PC-3 (cell line): Measurements from ENCODE around the gene BZW1. TPM values are rescaled to one million over a fixed set of nuclear protein-coding genes. Genes with fewer than 3 reads are reported as not detected.

ENCODE experiments used
- ATAC-seq: fragments of 200-7000 bp; cut with Tn5 transposase; 2 replicates; pipeline ENCODE4 v1.9.1; 2020; ENCODE audit warnings: mild to moderate bottlenecking, moderate library complexity
- BruUV-seq: library from RNA; stranded (reverse); fragments of 400-500 nt; replicated peaks from 2 replicates; lab custom pipeline; 2021; lab: Mats Ljungman, UMichigan
- CTCF ChIA-PET: fragments of 300-600 bp; sonication (Branson Sonifier 250); formaldehyde crosslinking; loops from one replicate; lab custom pipeline; 2022; ENCODE audit warnings: antibody characterized with exemption; lab: Charles Lee
- POLR2A ChIA-PET: fragments of 300-600 bp; sonication (Branson Sonifier 250); formaldehyde crosslinking; loops from one replicate; lab custom pipeline; 2022; ENCODE audit warnings: antibody characterized with exemption; ENCODE audit not compliant: unreplicated experiment; lab: Charles Lee
- DNase-seq: peaks from one replicate; pipeline ENCODE4 v3.0.0-alpha.2; 2015
- H2AFZ ChIP-seq: fragments of 300-600 bp; sonication (generic); 2 replicates; pipeline ENCODE4 v1.6.0; 2016; ENCODE audit warnings: antibody characterized with exemption, low read length
- H3F3A ChIP-seq: fragments of 300-600 bp; sonication (generic); one replicate; pipeline ENCODE4 v1.6.0; 2017; ENCODE audit warnings: antibody characterized with exemption, low read length, control low read depth, mild to moderate bottlenecking; ENCODE audit not compliant: unreplicated experiment
- H3K27ac ChIP-seq: fragments of 300-600 bp; sonication (generic); 2 replicates; pipeline ENCODE4 v1.5.1; 2016; ENCODE audit warnings: mild to moderate bottlenecking, low read length
- H3K27me3 ChIP-seq: fragments of 300-600 bp; sonication (generic); 2 replicates; pipeline ENCODE4 v1.6.1; 2016; ENCODE audit warnings: low read length, mixed read lengths
- H3K36me3 ChIP-seq: fragments of 300-600 bp; sonication (generic); 2 replicates; pipeline ENCODE4 v1.6.1; 2016; ENCODE audit warnings: low read depth, mixed run types, low read length, mixed read lengths
- H3K4me1 ChIP-seq: fragments of 300-600 bp; sonication (generic); 2 replicates; pipeline ENCODE4 v1.5.1; 2016; ENCODE audit warnings: low read length; ENCODE audit not compliant: insufficient read depth
- H3K4me2 ChIP-seq: fragments of 300-600 bp; sonication (generic); 2 replicates; pipeline ENCODE4 v1.6.0; 2016; ENCODE audit warnings: low read length
- H3K4me3 ChIP-seq: fragments of 300-600 bp; sonication (generic); 2 replicates; pipeline ENCODE4 v1.5.1; 2016; ENCODE audit warnings: mild to moderate bottlenecking, low read length, mixed read lengths
- H3K79me2 ChIP-seq: fragments of 300-600 bp; sonication (generic); 2 replicates; pipeline ENCODE4 v1.6.1; 2017; ENCODE audit warnings: low read length, mixed read lengths
- H3K9ac ChIP-seq: fragments of 300-600 bp; sonication (generic); 2 replicates; pipeline ENCODE4 v1.6.0; 2016; ENCODE audit warnings: mild to moderate bottlenecking, low read length
- H3K9me2 ChIP-seq: fragments of 300-600 bp; sonication (generic); replicated peaks from 2 replicates; pipeline ENCODE4 v1.6.1; 2016; ENCODE audit warnings: mixed run types, low read length, mixed read lengths
- H3K9me3 ChIP-seq: fragments of 300-600 bp; sonication (generic); 2 replicates; pipeline ENCODE4 v1.6.1; 2016; ENCODE audit warnings: low read length, mixed read lengths
- H4K20me1 ChIP-seq: fragments of 300-600 bp; sonication (generic); 2 replicates; pipeline ENCODE4 v1.6.1; 2016; ENCODE audit warnings: low read length, mixed read lengths
- CTCF ChIP-seq: fragments of 300-600 bp; sonication (generic); conservative IDR thresholded peaks from 2 replicates; pipeline ENCODE4 v1.5.1; 2017; ENCODE audit warnings: antibody characterized with exemption, low read depth, mild to moderate bottlenecking, low read length
- EZH2 ChIP-seq: fragments of 300-600 bp; sonication (generic); IDR thresholded peaks from one replicate; pipeline ENCODE4 v1.6.1; 2017; ENCODE audit warnings: antibody characterized with exemption, mild to moderate bottlenecking, low read length; ENCODE audit not compliant: unreplicated experiment
- EZH2phosphoT487 ChIP-seq: fragments of 300-600 bp; sonication (generic); IDR thresholded peaks from 2 replicates; pipeline ENCODE4 v1.6.1; 2018; ENCODE audit warnings: mild to moderate bottlenecking, antibody characterized with exemption, low read length, borderline replicate concordance
- intact Hi-C: fragments of 100-400 bp; cut with micrococcal nuclease; formaldehyde crosslinking; loops from 2 replicates; pipeline ENCODE4 v1.9.0; 2023
- total RNA-seq: library from RNA; depleted of rRNA; stranded (reverse); fragments of >200 nt; gene quantifications from 2 replicates; pipeline ENCODE4 v1.2.3, GENCODE V29; 2014

BZW1 gene
- total RNA-seq, 1 experiment from 2014 or later: 626 TPM

GRCh38 chr2:200787351-200788120 is 24.2 kb upstream of the BZW1 start:
- Histone ChIP-seq H3K9me2 (no peaks in the 10 kb centered on the region), H3K27me3 (no peaks in the 10 kb centered on the region), H3K9me3 (no peaks in the 10 kb centered on the region), H3K9ac (peak overlapping the region; percentile 91), H3K4me1 (peaks cover 61% of the 10 kb centered on the region), H3F3A (peaks cover 18% of the 10 kb centered on the region), H3K79me2 (no peaks in the 10 kb centered on the region), H3K4me3 (peak overlapping the region; percentile 50), H3K27ac (peak overlapping the region; percentile 98), H2AFZ (no peak overlapping the region), H3K4me2 (peak overlapping the region; percentile 81), H4K20me1 (no peaks in the 10 kb centered on the region), H3K36me3 (no peaks in the 10 kb centered on the region)
- intact Hi-C loops: loop anchor here (1.0 to 2.0 kb wide), 4 partner anchors 22 to 74 kb away; no protein-coding TSS in a partner anchor
- CTCF ChIA-PET: interaction anchor here (0.6 kb wide), 1 partner anchor 24 kb away, joined by 3 read pairs; the partner anchor contains the start of gene BZW1
- no TSS peak for BruUV-seq
- POLR2A ChIA-PET: no interaction called here
- TF ChIP-seq EZH2phosphoT487 (no peak), CTCF (no peak), EZH2 (no peak)
- DNase-seq (peak; percentile 96), ATAC-seq (peak; percentile 66)

- no peaks in the 10 kb centered on the region for H4K20me1 ChIP-seq
- no peaks in the 10 kb centered on the region for H3K9me3 ChIP-seq
- H3F3A ChIP-seq: peaks cover 18% of the 10 kb centered on the region
- H3K27me3 ChIP-seq: no peaks in the 10 kb centered on the region
- TF ChIP-seq EZH2 (no peak), CTCF (no peak), EZH2phosphoT487 (no peak)
- H3K9me2 ChIP-seq: no peaks in the 10 kb centered on the region
- peak overlapping the region; percentile 91 for H3K9ac ChIP-seq
- peak overlapping the region; percentile 81 for H3K4me2 ChIP-seq
- H3K27ac ChIP-seq: peak overlapping the region; percentile 98
- no peak overlapping the region for H2AFZ ChIP-seq
- H3K36me3 ChIP-seq: no peaks in the 10 kb centered on the region
- intact Hi-C loops: loop anchor here (1.0 kb wide), 1 partner anchor 22 kb away; no protein-coding TSS in a partner anchor
- ATAC-seq (peak; percentile 59), DNase-seq (peak; percentile 94)
- POLR2A ChIA-PET: no interaction called here
- H3K4me1 ChIP-seq: peaks cover 61% of the 10 kb centered on the region
- CTCF ChIA-PET: no interaction called here
- H3K4me3 ChIP-seq: peak overlapping the region; percentile 24; the same call in 1 of the 2 replicates
- no peaks in the 10 kb centered on the region for H3K79me2 ChIP-seq
- TSS peak; percentile 14 for BruUV-seq
These were observed 23.5 kb upstream of the BZW1 start for GRCh38 chr2:200788121-200788718.

GRCh38 chr2:200790185-200790584 is 21.5 kb upstream of the BZW1 start:
- ATAC-seq: no peak

More at GRCh38 chr2:200790185-200790584, 21.5 kb upstream of the BZW1 start:
- TF ChIP-seq EZH2 (no peak), EZH2phosphoT487 (no peak)
- Histone ChIP-seq H3K9me2 (no peaks in the 10 kb centered on the region), H3K4me2 (no peak overlapping the region), H3K27me3 (no peaks in the 10 kb centered on the region), H3K27ac (no peak overlapping the region), H4K20me1 (no peaks in the 10 kb centered on the region), H3K4me3 (no peak overlapping the region), H3K36me3 (no peaks in the 10 kb centered on the region), H3K79me2 (no peaks in the 10 kb centered on the region), H2AFZ (no peak overlapping the region), H3K9me3 (no peaks in the 10 kb centered on the region), H3K4me1 (peaks cover 65% of the 10 kb centered on the region), H3K9ac (no peak overlapping the region), H3F3A (peaks cover 19% of the 10 kb centered on the region)
- DNase-seq: no peak
- BruUV-seq: no TSS peak
- POLR2A ChIA-PET: no interaction called here
- CTCF ChIA-PET: no interaction called here
- intact Hi-C loops: no loop called here
